Measurements from ENCODE around the gene CYP3A4.

CYP3A4 gene

DNA sequence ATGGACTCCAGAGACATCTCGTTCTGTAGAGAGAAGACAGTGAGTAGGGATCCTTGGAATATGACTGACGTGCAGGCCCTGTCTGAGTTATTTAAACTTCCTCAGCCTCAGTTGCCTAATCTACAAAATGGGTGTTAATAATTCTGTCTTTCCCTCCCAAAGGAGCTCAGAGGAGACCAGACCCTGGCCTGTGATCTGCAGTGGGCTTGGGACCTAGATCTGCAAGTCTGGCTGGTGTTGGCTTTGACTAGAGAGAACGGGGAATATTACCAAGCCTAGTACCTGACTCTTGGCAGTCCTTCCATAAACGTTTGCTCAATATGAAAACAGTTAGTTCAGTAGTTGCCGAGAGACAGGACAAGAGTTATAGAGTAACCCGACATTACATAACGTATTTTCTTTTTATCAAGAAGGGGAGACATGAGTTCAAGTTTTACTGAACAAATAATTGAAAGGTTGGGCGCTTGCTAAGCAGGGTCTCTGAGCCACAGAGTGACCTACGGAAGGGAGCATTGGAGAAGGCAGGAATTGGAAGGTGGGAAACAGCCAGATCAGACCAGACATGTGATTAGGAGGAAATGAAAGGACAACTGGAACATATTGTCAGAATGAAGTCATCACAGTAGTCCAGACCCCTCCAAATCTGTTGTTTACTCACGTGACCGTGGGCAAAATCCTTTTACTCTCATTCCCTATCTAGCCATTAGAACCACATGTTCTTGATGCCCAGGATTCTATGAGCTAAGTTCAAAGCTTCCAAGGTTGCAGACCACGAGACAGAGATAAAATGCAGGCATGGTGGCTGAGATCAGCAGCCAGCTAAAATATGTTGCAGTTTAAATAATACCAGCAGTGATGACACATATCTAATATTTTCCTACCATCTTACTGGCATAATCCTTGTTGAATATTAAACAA is 10.9 kb upstream of the CYP3A4 start:
- no peaks in the 10 kb centered on the region for H3K36me3 ChIP-seq (ENCODE audit: control insufficient read depth, insufficient read depth, low read length)
- no peak for DNase-seq

DNA sequence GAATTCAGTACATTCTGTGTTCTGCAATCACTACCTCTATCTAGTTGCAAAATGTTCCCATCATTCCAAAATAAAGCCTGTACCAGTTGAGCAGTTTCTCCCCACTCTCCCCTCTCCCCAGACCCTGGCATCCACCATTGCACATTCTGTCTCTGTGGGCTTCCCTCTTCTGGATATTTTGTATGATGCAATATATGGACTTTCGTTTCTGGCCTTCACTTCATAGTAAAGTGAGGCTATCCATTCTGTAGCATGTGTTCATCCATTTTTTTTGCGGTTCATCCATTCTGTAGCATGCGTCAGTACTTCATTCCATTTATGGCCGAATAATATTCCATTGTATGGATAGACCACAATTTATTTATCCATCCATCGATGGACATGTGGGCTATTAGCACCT is 9.5 kb upstream of the CYP3A4 start:
- Histone ChIP-seq H3K27ac (ENCODE audit: insufficient read depth, low read length, poor library complexity, severe bottlenecking) (no peak overlapping the region), H3K9me3 (ENCODE audit: control insufficient read depth, low read length) (no peaks in the 10 kb centered on the region), H3K27me3 (replicated peaks; ENCODE audit: control insufficient read depth, insufficient read depth, low read length, poor library complexity, severe bottlenecking) (no peaks in the 10 kb centered on the region), H3K4me1 (ENCODE audit: control insufficient read depth, insufficient read depth, low read length, poor library complexity, severe bottlenecking) (no peaks in the 10 kb centered on the region), H3K36me3 (ENCODE audit: control insufficient read depth, insufficient read depth, low read length) (no peaks in the 10 kb centered on the region), H3K4me3 (ENCODE audit: insufficient read depth, low read depth, low read length, poor library complexity, severe bottlenecking) (no peak overlapping the region)
- no peak for DNase-seq

More for the DNA sequence above, 10.9 kb upstream of the CYP3A4 start:
- H3K9me3 ChIP-seq (ENCODE audit: control insufficient read depth, low read length) = no peaks in the 10 kb centered on the region
- no peaks in the 10 kb centered on the region for H3K27me3 ChIP-seq (replicated peaks; ENCODE audit: control insufficient read depth, insufficient read depth, low read length, poor library complexity, severe bottlenecking)
- H3K4me3 ChIP-seq (ENCODE audit: insufficient read depth, low read depth, low read length, poor library complexity, severe bottlenecking) = no peak overlapping the region
- no peak overlapping the region for H3K27ac ChIP-seq (ENCODE audit: insufficient read depth, low read length, poor library complexity, severe bottlenecking)
- no peaks in the 10 kb centered on the region for H3K4me1 ChIP-seq (ENCODE audit: control insufficient read depth, insufficient read depth, low read length, poor library complexity, severe bottlenecking)

DNA sequence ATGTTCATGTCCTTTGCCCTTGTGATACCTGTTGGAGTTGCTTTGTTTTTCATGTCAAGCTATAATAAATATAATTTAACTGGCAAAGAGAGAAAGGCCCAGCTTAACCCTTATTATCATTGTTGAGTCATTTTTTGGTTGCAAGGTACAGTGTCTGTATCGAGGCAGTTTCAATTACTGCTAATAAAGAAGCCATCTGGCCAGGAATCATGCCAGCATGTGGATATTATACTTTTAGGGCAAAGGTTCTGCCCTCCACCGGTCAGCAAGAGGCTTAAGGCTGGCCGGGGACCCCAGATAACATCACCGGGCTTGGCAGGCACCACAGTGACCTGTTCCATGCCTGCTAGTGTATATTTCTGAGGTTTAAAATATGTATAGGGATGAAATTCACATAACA is 9.0 kb upstream of the CYP3A4 start:
- Histone ChIP-seq H3K27me3 (replicated peaks; ENCODE audit: control insufficient read depth, insufficient read depth, low read length, poor library complexity, severe bottlenecking) (no peaks in the 10 kb centered on the region), H3K4me3 (ENCODE audit: insufficient read depth, low read depth, low read length, poor library complexity, severe bottlenecking) (no peak overlapping the region), H3K27ac (ENCODE audit: insufficient read depth, low read length, poor library complexity, severe bottlenecking) (no peak overlapping the region), H3K9me3 (ENCODE audit: control insufficient read depth, low read length) (no peaks in the 10 kb centered on the region), H3K36me3 (ENCODE audit: control insufficient read depth, insufficient read depth, low read length) (no peaks in the 10 kb centered on the region), H3K4me1 (ENCODE audit: control insufficient read depth, insufficient read depth, low read length, poor library complexity, severe bottlenecking) (no peaks in the 10 kb centered on the region)
- DNase-seq = no peak

DNA sequence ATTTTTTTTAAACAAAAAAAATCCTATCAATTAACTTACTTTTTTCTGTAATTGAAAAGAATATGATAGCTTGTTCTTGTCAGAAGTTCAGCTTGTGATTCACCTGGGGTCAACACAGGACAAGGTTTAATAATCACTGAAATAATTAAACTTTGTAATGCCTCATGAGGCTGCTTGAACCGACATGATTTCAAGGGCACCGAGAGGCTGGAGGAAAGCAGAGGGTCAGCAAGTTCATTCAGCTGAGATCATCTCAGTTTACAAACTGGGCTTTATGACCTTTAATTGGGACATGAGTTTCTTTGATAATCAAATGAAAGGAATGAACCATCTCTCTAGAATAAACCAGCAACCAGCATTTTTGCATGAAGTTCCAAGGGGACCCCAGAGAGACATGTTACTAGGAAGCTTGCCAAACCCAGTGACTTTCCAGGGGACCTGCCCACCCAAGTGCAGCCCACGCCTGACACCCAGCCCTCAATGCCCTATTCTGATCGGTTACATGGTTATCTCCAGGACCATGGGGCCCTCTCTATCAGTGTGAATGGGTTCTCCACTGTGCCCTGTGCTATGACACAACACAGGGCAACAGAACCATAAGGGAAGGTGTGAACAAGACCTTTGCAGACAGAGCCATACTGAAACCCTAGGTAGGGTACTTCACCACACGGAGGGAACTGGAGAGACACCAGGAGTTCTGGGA is 7.8 kb upstream of the CYP3A4 start:
- DNase-seq = no peak
- Histone ChIP-seq H3K4me3 (ENCODE audit: insufficient read depth, low read depth, low read length, poor library complexity, severe bottlenecking) (no peak overlapping the region), H3K27me3 (replicated peaks; ENCODE audit: control insufficient read depth, insufficient read depth, low read length, poor library complexity, severe bottlenecking) (no peaks in the 10 kb centered on the region), H3K9me3 (ENCODE audit: control insufficient read depth, low read length) (no peaks in the 10 kb centered on the region), H3K27ac (ENCODE audit: insufficient read depth, low read length, poor library complexity, severe bottlenecking) (no peak overlapping the region), H3K36me3 (ENCODE audit: control insufficient read depth, insufficient read depth, low read length) (no peaks in the 10 kb centered on the region), H3K4me1 (ENCODE audit: control insufficient read depth, insufficient read depth, low read length, poor library complexity, severe bottlenecking) (no peaks in the 10 kb centered on the region)

DNA sequence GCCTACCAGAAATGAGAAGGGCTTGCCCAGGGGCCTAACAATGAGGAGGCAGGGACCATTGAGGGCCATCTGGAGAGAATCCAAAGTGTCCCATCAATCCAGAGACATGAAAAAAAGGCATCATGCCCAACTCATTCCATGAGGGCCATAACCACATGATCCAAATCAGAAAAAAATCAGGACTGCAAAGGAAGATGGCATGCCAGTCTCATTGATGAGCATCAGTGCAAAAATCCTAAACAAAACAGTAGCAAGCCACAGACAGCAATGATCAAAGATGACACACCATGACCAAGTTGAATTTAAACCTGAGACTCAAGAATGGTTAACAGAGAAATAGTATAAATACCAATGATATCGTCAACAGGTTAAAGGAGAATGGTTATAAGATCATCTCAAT is 7.0 kb upstream of the CYP3A4 start:
- Histone ChIP-seq H3K9me3 (ENCODE audit: control insufficient read depth, low read length) (no peaks in the 10 kb centered on the region), H3K4me3 (ENCODE audit: insufficient read depth, low read depth, low read length, poor library complexity, severe bottlenecking) (no peak overlapping the region), H3K27ac (ENCODE audit: insufficient read depth, low read length, poor library complexity, severe bottlenecking) (no peak overlapping the region), H3K27me3 (replicated peaks; ENCODE audit: control insufficient read depth, insufficient read depth, low read length, poor library complexity, severe bottlenecking) (no peaks in the 10 kb centered on the region), H3K36me3 (ENCODE audit: control insufficient read depth, insufficient read depth, low read length) (no peaks in the 10 kb centered on the region), H3K4me1 (ENCODE audit: control insufficient read depth, insufficient read depth, low read length, poor library complexity, severe bottlenecking) (no peaks in the 10 kb centered on the region)
- no peak for DNase-seq

DNA sequence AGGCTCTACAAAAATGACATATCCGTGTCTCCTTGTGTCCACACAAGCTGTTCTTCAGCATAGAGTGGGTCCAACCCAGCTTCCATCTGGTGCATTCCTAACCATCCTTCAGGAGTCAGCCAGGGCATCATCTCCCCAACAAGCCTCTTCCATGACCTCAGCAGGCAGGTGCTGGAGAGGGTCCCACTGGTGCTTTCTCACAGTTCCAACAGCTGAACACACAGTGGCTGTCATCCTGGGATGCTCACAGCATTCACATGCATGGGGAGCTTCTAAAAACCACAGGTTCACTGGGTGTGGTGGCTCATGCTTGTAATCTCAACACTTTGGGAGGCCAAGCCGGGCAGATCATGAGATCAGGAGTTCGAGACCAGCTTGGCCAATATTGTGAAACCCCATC is 6.4 kb upstream of the CYP3A4 start:
- no peaks in the 10 kb centered on the region for H3K27me3 ChIP-seq (replicated peaks; ENCODE audit: control insufficient read depth, insufficient read depth, low read length, poor library complexity, severe bottlenecking)
- DNase-seq = no peak
- H3K9me3 ChIP-seq (ENCODE audit: control insufficient read depth, low read length) = no peaks in the 10 kb centered on the region
- H3K4me1 ChIP-seq (ENCODE audit: control insufficient read depth, insufficient read depth, low read length, poor library complexity, severe bottlenecking) = no peaks in the 10 kb centered on the region
- no peak overlapping the region for H3K27ac ChIP-seq (ENCODE audit: insufficient read depth, low read length, poor library complexity, severe bottlenecking)
- H3K36me3 ChIP-seq (ENCODE audit: control insufficient read depth, insufficient read depth, low read length) = no peaks in the 10 kb centered on the region
- H3K4me3 ChIP-seq (ENCODE audit: insufficient read depth, low read depth, low read length, poor library complexity, severe bottlenecking) = no peak overlapping the region

DNA sequence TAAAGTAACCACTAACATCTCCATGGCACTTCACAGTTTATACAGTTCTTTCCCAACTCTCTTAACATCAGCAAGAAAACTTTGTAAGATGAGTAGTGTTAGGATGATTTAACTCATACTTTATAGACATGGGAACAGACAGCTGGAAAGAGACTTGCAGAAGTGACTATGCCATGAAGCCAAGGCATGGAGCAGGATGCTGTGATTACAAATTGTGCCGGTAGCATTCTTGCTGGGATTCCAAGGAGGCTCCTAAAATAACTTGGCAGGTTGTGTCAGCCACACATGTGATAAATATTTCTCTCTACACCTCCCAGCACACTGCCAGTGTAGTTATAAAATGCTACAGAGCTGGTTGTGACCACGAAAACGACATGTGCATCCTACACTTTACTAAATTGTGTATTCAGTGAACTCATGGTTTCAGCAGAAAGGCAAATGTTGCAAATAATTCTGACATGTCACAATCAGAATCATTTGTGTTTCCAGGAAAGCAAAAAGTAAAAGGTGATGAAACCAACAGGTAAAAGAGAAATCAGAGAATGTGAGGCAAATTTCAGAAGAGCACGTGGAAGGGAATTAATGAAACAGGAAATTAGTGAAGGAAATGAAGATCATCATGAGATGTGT is 5.6 kb upstream of the CYP3A4 start:
- no peaks in the 10 kb centered on the region for H3K4me1 ChIP-seq (ENCODE audit: control insufficient read depth, insufficient read depth, low read length, poor library complexity, severe bottlenecking)
- peaks cover under 1% of the 10 kb centered on the region for H3K27me3 ChIP-seq (replicated peaks; ENCODE audit: control insufficient read depth, insufficient read depth, low read length, poor library complexity, severe bottlenecking)
- no peak overlapping the region for H3K4me3 ChIP-seq (ENCODE audit: insufficient read depth, low read depth, low read length, poor library complexity, severe bottlenecking)
- no peak for DNase-seq
- H3K9me3 ChIP-seq (ENCODE audit: control insufficient read depth, low read length) = no peaks in the 10 kb centered on the region
- H3K36me3 ChIP-seq (ENCODE audit: control insufficient read depth, insufficient read depth, low read length) = no peaks in the 10 kb centered on the region
- H3K27ac ChIP-seq (ENCODE audit: insufficient read depth, low read length, poor library complexity, severe bottlenecking) = no peak overlapping the region

DNA sequence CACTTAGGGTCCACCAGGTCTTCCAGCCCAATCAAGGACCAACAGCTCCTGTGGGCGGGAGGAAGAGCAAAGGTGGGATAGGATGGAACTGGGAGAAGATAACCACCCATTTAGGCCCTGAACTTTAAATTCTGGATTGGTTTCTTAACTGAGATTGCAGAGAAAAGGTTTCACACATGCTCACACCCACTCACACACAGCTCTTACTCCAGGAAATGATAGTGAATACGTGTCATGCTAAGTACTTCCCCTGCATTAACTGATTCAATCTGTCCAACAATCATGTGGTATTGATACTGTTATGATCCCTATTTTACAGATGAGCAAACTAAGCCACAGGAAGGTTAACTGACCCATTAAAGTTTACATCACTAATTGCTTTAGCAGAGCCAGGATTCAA is 4.6 kb upstream of the CYP3A4 start:
- Histone ChIP-seq H3K27ac (ENCODE audit: insufficient read depth, low read length, poor library complexity, severe bottlenecking) (no peak overlapping the region), H3K4me3 (ENCODE audit: insufficient read depth, low read depth, low read length, poor library complexity, severe bottlenecking) (no peak overlapping the region), H3K4me1 (ENCODE audit: control insufficient read depth, insufficient read depth, low read length, poor library complexity, severe bottlenecking) (no peaks in the 10 kb centered on the region), H3K27me3 (replicated peaks; ENCODE audit: control insufficient read depth, insufficient read depth, low read length, poor library complexity, severe bottlenecking) (peaks cover 3% of the 10 kb centered on the region), H3K36me3 (ENCODE audit: control insufficient read depth, insufficient read depth, low read length) (no peaks in the 10 kb centered on the region), H3K9me3 (ENCODE audit: control insufficient read depth, low read length) (no peaks in the 10 kb centered on the region)
- no peak for DNase-seq

DNA sequence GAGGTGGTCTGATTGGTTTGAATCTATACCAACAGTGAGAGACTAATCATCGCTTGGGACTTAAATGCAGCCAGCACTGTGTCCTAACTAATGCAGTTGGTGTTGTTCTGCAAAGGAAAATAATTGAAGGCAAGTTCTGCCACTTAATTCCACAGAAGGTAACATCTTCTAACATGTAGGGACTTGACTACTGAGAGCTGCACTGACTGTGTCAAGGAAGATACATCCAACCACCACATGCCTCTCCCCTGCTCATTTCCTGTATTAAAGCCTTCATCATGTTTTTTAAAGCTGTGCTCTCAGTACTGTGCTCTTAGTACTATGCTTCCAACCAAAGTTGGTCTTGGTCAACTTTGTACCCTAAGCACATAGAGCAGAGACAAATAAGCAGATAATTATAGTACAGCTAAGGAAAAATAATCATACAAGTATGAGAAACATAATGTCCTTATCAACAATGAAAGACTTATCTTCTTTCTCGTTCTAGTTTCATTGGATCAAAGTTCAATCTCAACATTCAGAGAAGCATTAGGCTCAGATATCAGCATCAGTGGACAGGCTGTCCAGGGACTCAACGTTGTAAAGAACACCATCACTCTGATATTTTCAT is 2.8 kb upstream of the CYP3A4 start:
- Histone ChIP-seq H3K4me1 (ENCODE audit: control insufficient read depth, insufficient read depth, low read length, poor library complexity, severe bottlenecking) (no peaks in the 10 kb centered on the region), H3K9me3 (ENCODE audit: control insufficient read depth, low read length) (no peaks in the 10 kb centered on the region), H3K4me3 (ENCODE audit: insufficient read depth, low read depth, low read length, poor library complexity, severe bottlenecking) (no peak overlapping the region), H3K27ac (ENCODE audit: insufficient read depth, low read length, poor library complexity, severe bottlenecking) (no peak overlapping the region), H3K27me3 (replicated peaks; ENCODE audit: control insufficient read depth, insufficient read depth, low read length, poor library complexity, severe bottlenecking) (peaks cover 3% of the 10 kb centered on the region), H3K36me3 (ENCODE audit: control insufficient read depth, insufficient read depth, low read length) (no peaks in the 10 kb centered on the region)
- no peak for DNase-seq

Data from effector memory CD4-positive, alpha-beta T cell (primary cell).